GM20000 (cell line): ENCODE results near the gene BAZ2B.

Experiments
- DNase-seq: peaks from one replicate; pipeline ENCODE4 v3.0.0; 2012; ENCODE audit warnings: low spot score
- CTCF ChIP-seq: IDR thresholded peaks from 2 replicates; pipeline ENCODE4 v1.5.1; 2012; ENCODE audit warnings: mild to moderate bottlenecking, control low read depth; ENCODE audit errors: extremely low read depth, missing control alignments

Gene BAZ2B

GRCh38 chr2:159468257-159468656 lies 148.1 kb downstream of the BAZ2B start:
- DNase-seq = no peak
- no peak for TF ChIP-seq CTCF

- TF ChIP-seq CTCF = no peak
- no peak for DNase-seq
Observed at GRCh38 chr2:159462961-159463360, 153.4 kb downstream of the BAZ2B start.

GRCh38 chr2:159462201-159462785 lies 154.1 kb downstream of the BAZ2B start:
- no peak for DNase-seq
- no peak for TF ChIP-seq CTCF

GRCh38 chr2:159461076-159461475 lies 155.3 kb downstream of the BAZ2B start:
- no peak for DNase-seq

GRCh38 chr2:159460227-159460626 lies 156.1 kb downstream of the BAZ2B start:
- DNase-seq = no peak
- no peak for TF ChIP-seq CTCF

More at GRCh38 chr2:159461076-159461475, 155.3 kb downstream of the BAZ2B start:
- TF ChIP-seq CTCF = no peak

GRCh38 chr2:159459279-159459678 lies 157.1 kb downstream of the BAZ2B start:
- DNase-seq = no peak
- no peak for TF ChIP-seq CTCF

GRCh38 chr2:159457589-159457988 lies 158.8 kb downstream of the BAZ2B start:
- no peak for TF ChIP-seq CTCF
- no peak for DNase-seq
